Neural cell (in vitro differentiated cells): ENCODE results near the gene RNF227. TPM values are rescaled to one million over a fixed set of nuclear protein-coding genes. Genes with fewer than 3 reads are reported as not detected.

Experiments
- H2AFZ ChIP-seq: fragments of 200-600, 300-800 bp; sonication (generic), shearing (Covaris generic); 2 replicates; pipeline ENCODE4 v1.6.0; 2014; ENCODE audit warnings: low read depth, mild to moderate bottlenecking, antibody characterized with exemption, low read length, moderate library complexity
- H3F3A ChIP-seq: fragments of 200-600 bp; shearing (Covaris generic); 2 replicates; pipeline ENCODE4 v1.6.1; 2016; ENCODE audit warnings: mild to moderate bottlenecking, moderate library complexity, mixed read lengths, antibody characterized with exemption, low read length; ENCODE audit not compliant: insufficient read depth, poor library complexity, severe bottlenecking
- H3K27ac ChIP-seq: fragments of 200-600, 300-800 bp; sonication (generic), shearing (Covaris generic); 2 replicates; pipeline ENCODE4 v1.5.1; 2014; ENCODE audit warnings: mild to moderate bottlenecking, low read length, moderate library complexity
- H3K27me3 ChIP-seq: fragments of 300-800, 200-600 bp; sonication (generic), shearing (Covaris generic); 2 replicates; pipeline ENCODE4 v1.6.0; 2014; ENCODE audit warnings: mild to moderate bottlenecking, low read depth, low read length, moderate library complexity; ENCODE audit not compliant: insufficient read depth
- H3K36me3 ChIP-seq: fragments of 300-800, 200-600 bp; sonication (generic), shearing (Covaris generic); 2 replicates; pipeline ENCODE4 v1.5.1; 2014; ENCODE audit warnings: mild to moderate bottlenecking, antibody characterized with exemption, low read length, moderate library complexity; ENCODE audit not compliant: insufficient read depth
- H3K4me2 ChIP-seq: fragments of 300-800, 200-600 bp; sonication (generic), shearing (Covaris generic); 2 replicates; pipeline ENCODE4 v1.6.0; 2014; ENCODE audit warnings: mild to moderate bottlenecking, low read length
- H3K4me3 ChIP-seq: fragments of 300-800, 200-600 bp; sonication (generic), shearing (Covaris generic); 2 replicates; pipeline ENCODE4 v1.5.1; 2014; ENCODE audit warnings: mild to moderate bottlenecking, low read length, moderate library complexity
- H3K79me2 ChIP-seq: fragments of 200-600 bp; shearing (Covaris generic); replicated peaks from 2 replicates; pipeline ENCODE4 v1.6.0; 2014; ENCODE audit warnings: mild to moderate bottlenecking, low read length, moderate library complexity; ENCODE audit not compliant: insufficient read depth
- H3K9ac ChIP-seq: fragments of 300-800, 200-600 bp; sonication (generic), shearing (Covaris generic); 2 replicates; pipeline ENCODE4 v1.6.1; 2016; ENCODE audit warnings: mild to moderate bottlenecking, low read length, mixed read lengths
- H3K9me2 ChIP-seq: fragments of 200-600 bp; shearing (Covaris generic); 2 replicates; pipeline ENCODE4 v1.6.1; 2016; ENCODE audit warnings: mild to moderate bottlenecking, low read length, mixed read lengths; ENCODE audit not compliant: insufficient read depth
- H3K9me3 ChIP-seq: fragments of 200-600, 300-800 bp; sonication (generic), shearing (Covaris generic); 2 replicates; pipeline ENCODE4 v1.6.1; 2016; ENCODE audit warnings: mild to moderate bottlenecking, mixed run types, low read length, moderate library complexity, mixed read lengths
- H4K20me1 ChIP-seq: fragments of 200-600 bp; shearing (Covaris generic); 2 replicates; pipeline ENCODE4 v1.6.1; 2016; ENCODE audit warnings: mild to moderate bottlenecking, mixed run types; ENCODE audit not compliant: insufficient read depth
- CTCF ChIP-seq: fragments of 450-650 bp; IDR thresholded peaks from 2 replicates; pipeline ENCODE4 v1.5.1; 2014; ENCODE audit warnings: antibody characterized with exemption, mild to moderate bottlenecking, moderate library complexity; ENCODE audit not compliant: poor library complexity, severe bottlenecking
- EP300 ChIP-seq: fragments of 450-650 bp; conservative IDR thresholded peaks from 2 replicates; pipeline ENCODE4 v1.6.1; 2014; ENCODE audit warnings: antibody characterized with exemption, mild to moderate bottlenecking, moderate library complexity; ENCODE audit not compliant: poor library complexity, severe bottlenecking
- EZH2 ChIP-seq: fragments of 200-600, 300-800 bp; shearing (Covaris generic), sonication (generic); IDR thresholded peaks from 2 replicates; pipeline ENCODE4 v1.6.1; 2014; ENCODE audit warnings: antibody characterized with exemption, low read length, borderline replicate concordance, mild to moderate bottlenecking; ENCODE audit not compliant: insufficient read depth, poor library complexity, severe bottlenecking
- MXI1 ChIP-seq: fragments of 450-650 bp; conservative IDR thresholded peaks from 2 replicates; pipeline ENCODE4 v1.6.1; 2014; ENCODE audit warnings: antibody characterized with exemption, mild to moderate bottlenecking; ENCODE audit not compliant: poor library complexity, severe bottlenecking
- POLR2AphosphoS5 ChIP-seq: IDR thresholded peaks from 2 replicates; pipeline ENCODE4 v1.6.1; 2012
- RAD21 ChIP-seq: fragments of 450-650 bp; conservative IDR thresholded peaks from 2 replicates; pipeline ENCODE4 v1.6.1; 2014; ENCODE audit warnings: antibody characterized with exemption, mild to moderate bottlenecking, moderate library complexity
- REST ChIP-seq: IDR thresholded peaks from 2 replicates; pipeline ENCODE4 v1.6.1; 2012; ENCODE audit warnings: borderline replicate concordance
- SMC3 ChIP-seq: fragments of 450-650 bp; conservative IDR thresholded peaks from 2 replicates; pipeline ENCODE4 v1.6.1; 2014; ENCODE audit warnings: antibody characterized with exemption, mild to moderate bottlenecking, moderate library complexity; ENCODE audit not compliant: poor library complexity
- TAF1 ChIP-seq: IDR thresholded peaks from 2 replicates; pipeline ENCODE4 v1.6.1; 2012; ENCODE audit warnings: low read depth
- polyA plus RNA-seq: library from polyadenylated mRNA; depleted of rRNA; stranded (reverse); fragments of >200 nt; gene quantifications from 2 replicates; pipeline ENCODE4 v1.2.3, GENCODE V29; 2014

The RNF227 gene
- polyA plus RNA-seq, 1 donor from 2014 or later: 69.9 TPM

DNA sequence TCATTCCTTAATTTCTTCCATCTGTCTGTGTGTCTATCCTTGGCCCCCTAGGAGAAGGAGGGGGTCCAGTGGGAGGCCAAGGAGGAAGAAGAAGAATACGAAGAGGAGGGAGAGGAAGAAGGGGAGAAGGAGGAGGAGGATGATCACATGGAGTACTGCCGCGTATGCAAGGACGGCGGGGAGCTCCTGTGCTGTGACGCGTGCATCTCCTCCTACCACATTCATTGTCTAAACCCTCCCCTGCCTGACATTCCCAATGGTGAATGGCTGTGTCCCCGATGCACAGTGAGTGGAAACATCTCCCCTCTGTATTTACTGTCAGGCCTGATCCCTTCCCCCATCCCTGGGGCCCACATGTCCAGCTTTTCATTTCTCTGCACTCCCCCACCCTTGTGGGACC is 21.2 kb downstream of the RNF227 start:
- Histone ChIP-seq H3K27ac (no peak overlapping the region), H3K9ac (no peak overlapping the region), H3F3A (no peaks in the 10 kb centered on the region), H3K79me2 (peaks cover 18% of the 10 kb centered on the region), H3K4me2 (no peak overlapping the region), H3K4me3 (no peak overlapping the region), H3K9me2 (no peaks in the 10 kb centered on the region), H4K20me1 (no peaks in the 10 kb centered on the region), H3K36me3 (peaks cover 7% of the 10 kb centered on the region), H3K9me3 (no peaks in the 10 kb centered on the region), H2AFZ (no peak overlapping the region), H3K27me3 (no peaks in the 10 kb centered on the region)
- TF ChIP-seq EP300: no peak
- TF ChIP-seq POLR2AphosphoS5: no peak
- no peak for TF ChIP-seq TAF1
- no peak for TF ChIP-seq SMC3
- TF ChIP-seq REST: no peak
- TF ChIP-seq RAD21: no peak
- no peak for TF ChIP-seq EZH2
- no peak for TF ChIP-seq CTCF
- TF ChIP-seq MXI1: no peak

DNA sequence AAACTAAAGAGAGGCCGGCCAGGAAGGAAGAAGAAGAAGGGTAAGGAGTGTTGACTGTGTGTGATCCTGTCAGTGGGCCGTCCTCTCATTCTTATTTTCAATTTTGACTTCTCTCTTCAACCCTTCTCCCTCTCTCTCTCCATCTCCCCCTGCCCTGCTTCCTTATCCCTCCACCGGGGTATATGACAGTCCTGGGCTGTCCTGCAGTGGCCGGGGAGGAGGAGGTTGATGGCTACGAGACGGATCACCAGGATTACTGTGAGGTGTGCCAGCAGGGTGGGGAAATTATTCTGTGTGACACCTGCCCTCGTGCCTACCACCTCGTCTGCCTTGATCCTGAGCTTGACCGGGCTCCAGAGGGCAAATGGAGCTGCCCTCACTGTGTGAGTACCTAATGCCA is 21.9 kb downstream of the RNF227 start:
- H3K79me2 ChIP-seq: peaks cover 25% of the 10 kb centered on the region
- no peak overlapping the region for H3K27ac ChIP-seq
- TF ChIP-seq RAD21 (no peak), TAF1 (no peak), REST (no peak), CTCF (no peak), EZH2 (no peak), MXI1 (no peak), SMC3 (no peak), POLR2AphosphoS5 (no peak), EP300 (no peak)
- H3K9me3 ChIP-seq: no peaks in the 10 kb centered on the region
- H3K9me2 ChIP-seq: no peaks in the 10 kb centered on the region
- no peaks in the 10 kb centered on the region for H4K20me1 ChIP-seq
- H3K4me3 ChIP-seq: no peak overlapping the region
- H3K27me3 ChIP-seq: no peaks in the 10 kb centered on the region
- H3F3A ChIP-seq: no peaks in the 10 kb centered on the region
- H2AFZ ChIP-seq: no peak overlapping the region
- no peak overlapping the region for H3K9ac ChIP-seq
- peaks cover 4% of the 10 kb centered on the region for H3K36me3 ChIP-seq
- no peak overlapping the region for H3K4me2 ChIP-seq
